Dermis microvascular lymphatic vessel endothelial cell (primary cell): Measurements from ENCODE around the gene FUOM. TPM values are rescaled to one million over a fixed set of nuclear protein-coding genes. Genes with fewer than 3 reads are reported as not detected.
"Not testable (repeated sequence)": the region's sequence is repeated elsewhere in the genome, so short reads cannot be mapped to it uniquely, and the experiment has no call there.

Experiments
- DNase-seq, 2 donors: peaks; one replicate each; pipeline versions ENCODE4 v3.0.0 to v3.0.0-alpha.2; 2010; ENCODE audit warnings: low read depth in 2 of 2
- total RNA-seq: library from RNA; depleted of rRNA; stranded (reverse); fragments of >200 nt; gene quantifications from 2 replicates; pipeline ENCODE4 v1.2.1, GENCODE V29; 2014

The FUOM gene
- total RNA-seq, 1 donor from 2014 or later = 23.4 TPM

GRCh38 chr10:133368153-133368552, 10.3 kb upstream of the FUOM start:
- no peak for DNase-seq

- DNase-seq = not testable (repeated sequence)
These were observed 9.6 kb upstream of the FUOM start for GRCh38 chr10:133367461-133367860.

GRCh38 chr10:133366751-133367150, 8.9 kb upstream of the FUOM start:
- no peak for DNase-seq

GRCh38 chr10:133366130-133366478, 8.3 kb upstream of the FUOM start:
- no peak for DNase-seq

GRCh38 chr10:133365461-133366129, 7.8 kb upstream of the FUOM start:
- DNase-seq = no peak

GRCh38 chr10:133364645-133365431, 7.0 kb upstream of the FUOM start:
- no peak for DNase-seq

- no peak for DNase-seq
These were observed 5.0 kb upstream of the FUOM start for GRCh38 chr10:133362846-133363245.

GRCh38 chr10:133361773-133362441, 4.1 kb upstream of the FUOM start:
- no peak for DNase-seq

DNA sequence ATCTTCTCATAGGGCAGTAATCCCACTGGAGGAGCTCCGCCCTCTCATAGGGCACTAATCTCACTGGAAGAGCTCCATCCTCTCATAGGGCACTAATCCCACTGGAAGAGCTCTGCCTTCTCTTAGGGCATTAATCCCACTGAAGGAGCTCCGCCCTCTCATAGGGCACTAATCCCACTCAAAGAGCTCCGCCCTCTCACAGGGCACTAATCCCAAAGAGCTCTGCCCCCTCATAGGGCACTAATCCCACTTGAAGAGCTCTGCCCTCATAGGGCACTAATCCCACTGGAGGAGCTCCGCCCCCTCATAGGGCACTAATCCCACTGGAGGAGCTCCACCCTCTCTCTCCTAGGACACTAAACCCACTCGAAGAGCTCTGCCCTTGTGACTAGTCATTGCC, 3.4 kb upstream of the FUOM start:
- no peak for DNase-seq

- DNase-seq = no peak
These were observed 2.3 kb upstream of the FUOM start for GRCh38 chr10:133359972-133360610.

DNA sequence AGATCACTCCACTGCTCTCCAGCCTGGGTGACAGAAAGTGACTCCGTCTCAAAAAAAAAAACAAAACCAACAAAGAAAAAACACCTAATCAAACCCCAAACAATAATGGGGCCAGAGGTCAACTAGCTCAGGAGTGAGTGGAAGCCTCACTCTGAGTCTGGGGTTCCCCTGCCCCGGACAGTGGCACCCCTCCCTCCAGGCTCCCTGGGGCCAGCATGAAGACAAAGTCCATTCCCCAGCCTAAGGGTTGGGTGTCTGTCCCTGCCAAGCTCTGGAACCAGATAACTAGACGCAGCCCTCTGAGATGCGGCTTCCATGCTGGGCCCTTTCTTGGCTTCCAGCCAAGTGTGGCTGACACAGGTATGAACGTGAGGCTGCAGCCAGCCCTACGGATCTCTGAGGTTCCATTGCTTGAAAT, 1.7 kb upstream of the FUOM start:
- DNase-seq = no peak

DNA sequence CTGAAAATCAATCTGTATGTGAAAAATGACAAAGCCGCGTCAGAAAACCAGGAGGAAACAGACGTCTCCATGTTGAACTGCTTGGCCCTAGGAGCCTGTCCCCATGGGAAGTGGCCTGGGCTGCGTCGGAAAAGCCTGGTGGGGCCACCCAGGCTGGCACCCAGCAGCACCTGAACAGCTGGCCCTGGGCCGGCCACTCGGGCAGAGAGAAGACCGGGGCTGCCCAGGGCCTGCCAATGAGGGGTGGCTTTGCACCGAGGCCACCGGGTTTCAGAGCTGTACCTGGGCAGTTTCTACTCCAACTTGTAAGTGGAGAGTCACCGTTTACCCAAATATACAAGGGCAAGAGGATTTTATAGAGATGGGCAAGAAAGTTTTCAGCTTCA, 1.1 kb upstream of the FUOM start:
- DNase-seq = no peak

- no peak for DNase-seq
These were observed 524 bp upstream of the FUOM start for GRCh38 chr10:133358162-133358924.

DNA sequence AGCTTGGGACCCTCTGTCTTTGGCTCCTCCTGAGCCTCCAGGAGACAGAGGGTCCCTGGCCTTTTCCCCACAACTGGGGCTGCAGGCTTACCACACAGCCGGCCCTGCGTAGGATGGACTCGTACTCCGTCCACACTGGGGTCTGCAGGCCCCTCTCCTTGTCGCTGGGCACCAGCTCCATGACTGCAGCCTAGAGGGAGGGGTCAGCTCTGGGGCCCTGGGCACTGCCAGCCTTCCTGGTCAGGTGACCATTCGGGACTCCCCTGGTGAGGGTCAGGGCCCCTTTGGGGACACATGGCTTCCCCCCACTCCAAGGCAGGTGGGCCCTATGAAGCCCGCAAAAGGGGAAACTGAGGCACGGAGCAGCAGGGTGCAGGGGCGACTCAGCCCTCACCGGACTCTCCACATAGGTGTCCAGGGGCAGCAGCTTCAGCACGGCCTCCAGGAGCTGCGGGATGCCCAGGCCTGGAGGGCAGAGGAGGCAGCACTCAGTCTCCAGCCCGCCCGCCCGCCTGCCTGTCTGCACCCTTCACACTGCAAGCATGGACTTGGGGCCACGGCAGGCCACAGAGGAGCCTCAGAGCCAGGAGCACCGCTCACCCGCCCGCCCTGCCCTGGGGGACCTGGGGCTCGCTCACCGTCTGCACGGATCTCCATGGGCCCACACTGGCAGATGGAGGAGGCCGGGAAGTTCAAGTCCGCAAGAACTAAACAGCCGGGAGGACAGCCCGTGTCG, 1.1 kb downstream of the FUOM start:
- no peak for DNase-seq

GRCh38 chr10:133355991-133356390, 1.8 kb downstream of the FUOM start:
- DNase-seq = no peak

DNA sequence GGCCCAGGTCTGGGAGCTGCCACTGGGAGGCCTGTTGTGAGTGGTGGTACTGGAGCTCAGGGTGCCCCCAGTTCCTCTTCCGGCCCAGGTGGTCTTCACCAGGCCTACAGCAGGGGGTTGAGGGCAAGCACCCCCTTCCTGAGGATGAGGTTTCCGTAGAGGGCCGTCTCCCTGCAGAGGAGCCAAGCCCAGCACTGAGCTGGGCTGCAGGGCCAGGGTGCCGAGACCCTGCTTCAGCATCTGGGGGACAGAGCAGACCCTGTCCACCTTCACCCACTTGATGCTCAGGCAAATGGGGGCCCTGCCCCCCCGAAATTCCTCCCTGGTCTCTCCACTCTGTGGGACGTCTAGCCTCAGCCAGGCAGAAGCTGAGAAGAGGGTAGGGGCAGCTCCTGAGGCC, 2.6 kb downstream of the FUOM start:
- DNase-seq = no peak

GRCh38 chr10:133354672-133355240, 3.1 kb downstream of the FUOM start:
- DNase-seq = no peak

- no peak for DNase-seq
These were observed 3.7 kb downstream of the FUOM start for GRCh38 chr10:133353988-133354605.

DNA sequence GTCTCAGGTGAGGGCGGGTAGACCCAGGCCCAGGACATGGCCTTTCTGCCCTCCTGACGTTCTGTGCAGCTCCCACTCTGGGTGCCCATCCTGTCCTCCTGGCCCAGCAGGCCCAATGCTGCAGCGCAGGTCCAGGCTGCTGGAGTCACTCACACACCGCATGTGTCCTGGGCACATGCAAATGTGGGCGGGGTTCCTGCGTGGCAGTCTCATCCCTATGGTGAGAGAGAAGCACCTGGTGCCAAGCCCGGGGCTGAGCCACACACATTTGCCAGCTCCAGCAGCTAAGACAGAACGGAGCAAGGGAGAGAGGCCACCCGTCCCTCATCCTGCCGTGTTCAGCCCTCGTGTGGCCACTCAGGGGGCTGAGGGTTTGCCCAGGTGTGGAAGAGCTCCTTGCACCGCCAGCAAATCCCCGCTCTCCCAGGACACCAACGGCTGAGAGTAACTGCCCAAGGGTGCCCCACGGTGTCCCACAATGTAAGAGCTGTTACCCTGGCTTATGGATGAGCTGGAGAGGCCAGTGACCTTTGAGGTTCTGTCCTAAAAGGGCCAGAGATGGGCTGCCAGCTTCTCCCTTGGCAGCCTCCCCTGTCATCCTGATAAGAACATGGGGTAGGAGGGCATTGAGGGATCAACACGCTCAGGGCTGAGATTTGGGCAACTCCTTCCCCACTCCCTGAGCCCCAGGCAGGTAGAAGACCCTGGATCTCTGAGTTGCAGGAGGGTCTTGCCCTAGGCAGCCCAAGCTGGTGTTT, 4.4 kb downstream of the FUOM start:
- DNase-seq = no peak
